Mammary epithelial cell (primary cell): ENCODE measurements around the gene ACO2.

ENCODE experiments used
- CTCF ChIP-seq, 2 donors: IDR thresholded peaks in 1 of 2; conservative IDR thresholded peaks in 1 of 2; 2 replicates each; pipeline ENCODE4 v1.5.1; 2011 to 2012; ENCODE audit warnings: inconsistent platforms in 2 of 2, low read length in 2 of 2, mild to moderate bottlenecking in 2 of 2, control low read depth in 1 of 2, low read depth in 1 of 2; ENCODE audit not compliant: insufficient read depth in 1 of 2; ENCODE audit errors: extremely low read depth in 1 of 2
- EZH2 ChIP-seq: IDR thresholded peaks from 2 replicates; pipeline ENCODE4 v1.6.1; 2012; ENCODE audit warnings: low read length, inconsistent platforms, borderline replicate concordance

GRCh38 chr22:41500303-41500702 is 31.4 kb downstream of the ACO2 start:
- TF ChIP-seq CTCF (conservative IDR thresholded peaks at IDR 0.05 in 1 of 2, IDR thresholded peaks at IDR 0.05 in 1 of 2; ENCODE audit: extremely low read depth in 1 of 2, insufficient read depth in 1 of 2, low read depth in 1 of 2, low read length in 2 of 2) = no peak
- no peak for TF ChIP-seq EZH2
